Stimulated activated CD8-positive, alpha-beta memory T cell treated with anti-CD3 and anti-CD28 coated beads, Interleukin-12 subunit alpha, Interleukin-12 subunit beta, amount 100 ng/mL, for 1 hour (primary cell): ENCODE results near the gene EFNA5.
"Not testable (repeated sequence)": the region's sequence is repeated elsewhere in the genome, so short reads cannot be mapped to it uniquely, and the experiment has no call there.

ENCODE experiments used
- DNase-seq: peaks from one replicate; pipeline ENCODE4 v3.0.0-alpha.2; 2020; ENCODE audit warnings: low read depth

Gene EFNA5

GRCh38 chr5:107365320-107366109, 305.2 kb downstream of the EFNA5 start:
- no peak for DNase-seq

- no peak for DNase-seq
These were observed 306.1 kb downstream of the EFNA5 start for GRCh38 chr5:107364443-107365319.

- DNase-seq, result no peak
These were observed 307.0 kb downstream of the EFNA5 start for GRCh38 chr5:107363768-107364167.

- DNase-seq, result no peak
These were observed 308.8 kb downstream of the EFNA5 start for GRCh38 chr5:107361945-107362344.

- DNase-seq, result no peak
These were observed 310.9 kb downstream of the EFNA5 start for GRCh38 chr5:107359916-107360234.

- DNase-seq, result no peak
These were observed 311.5 kb downstream of the EFNA5 start for GRCh38 chr5:107359033-107359915.

- DNase-seq, result no peak
These were observed 313.8 kb downstream of the EFNA5 start for GRCh38 chr5:107356891-107357290.

GRCh38 chr5:107352576-107352975, 318.2 kb downstream of the EFNA5 start:
- DNase-seq, result no peak

- not testable (repeated sequence) for DNase-seq
These were observed 324.2 kb downstream of the EFNA5 start for GRCh38 chr5:107346580-107346979.

- no peak for DNase-seq
These were observed 328.4 kb downstream of the EFNA5 start for GRCh38 chr5:107342371-107342770.

DNA sequence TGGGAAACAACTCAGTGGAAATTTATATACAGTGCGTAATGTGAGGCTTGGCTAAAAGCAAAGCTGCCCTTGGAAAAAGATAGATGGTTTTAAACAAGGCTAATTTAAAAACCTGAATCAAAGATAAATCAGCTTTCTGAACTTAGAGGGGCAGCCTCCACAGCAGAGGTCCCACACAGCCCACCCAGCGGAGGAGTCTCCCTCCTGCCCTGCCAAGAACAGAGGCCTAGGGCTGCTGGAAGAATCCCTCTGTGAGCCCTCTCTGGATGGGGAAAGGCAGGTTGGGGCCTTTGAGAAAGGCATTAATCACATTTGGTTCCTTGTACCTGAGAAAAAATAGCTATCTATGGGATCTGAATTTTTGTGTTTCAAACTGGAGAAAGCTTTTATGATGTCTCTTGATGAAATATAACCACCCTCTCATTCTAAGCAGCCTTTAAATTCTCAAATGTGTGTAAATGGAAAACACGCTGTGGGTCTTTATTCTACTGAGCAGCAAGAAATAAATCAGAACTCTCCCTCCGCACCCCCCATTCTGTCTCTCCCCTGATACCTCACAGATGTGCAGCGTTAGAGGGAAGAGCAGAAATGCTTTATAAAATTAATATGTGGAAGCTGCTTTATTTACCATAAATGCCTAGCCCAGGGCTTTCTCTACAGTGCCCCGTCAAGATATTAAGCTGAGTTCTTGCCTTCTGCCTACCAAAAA, 329.2 kb downstream of the EFNA5 start:
- no peak for DNase-seq

DNA sequence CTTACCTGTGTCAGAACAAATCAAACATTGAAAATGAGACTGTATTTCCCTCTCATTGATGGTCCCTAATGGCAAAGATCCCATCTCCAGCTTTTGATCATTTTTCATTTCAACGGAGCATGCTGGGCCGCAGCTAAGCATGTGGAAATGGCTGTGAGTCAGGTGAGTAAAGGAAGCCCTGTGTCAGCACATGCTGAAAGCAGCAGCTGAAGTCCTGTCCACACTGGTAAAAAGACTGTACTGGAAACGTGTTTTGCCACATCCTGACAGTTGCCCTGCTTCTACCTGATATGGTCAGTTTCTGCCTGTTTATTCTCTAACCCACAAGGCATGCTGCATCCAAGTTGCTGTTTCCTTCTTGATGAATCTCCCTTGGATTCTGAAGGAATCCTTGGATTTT, 330.1 kb downstream of the EFNA5 start:
- DNase-seq, result no peak

- no peak for DNase-seq
These were observed 332.4 kb downstream of the EFNA5 start for GRCh38 chr5:107338335-107338734.

GRCh38 chr5:107337281-107337680, 333.5 kb downstream of the EFNA5 start:
- no peak for DNase-seq

- DNase-seq, result no peak
These were observed 338.9 kb downstream of the EFNA5 start for GRCh38 chr5:107331882-107332281.

DNA sequence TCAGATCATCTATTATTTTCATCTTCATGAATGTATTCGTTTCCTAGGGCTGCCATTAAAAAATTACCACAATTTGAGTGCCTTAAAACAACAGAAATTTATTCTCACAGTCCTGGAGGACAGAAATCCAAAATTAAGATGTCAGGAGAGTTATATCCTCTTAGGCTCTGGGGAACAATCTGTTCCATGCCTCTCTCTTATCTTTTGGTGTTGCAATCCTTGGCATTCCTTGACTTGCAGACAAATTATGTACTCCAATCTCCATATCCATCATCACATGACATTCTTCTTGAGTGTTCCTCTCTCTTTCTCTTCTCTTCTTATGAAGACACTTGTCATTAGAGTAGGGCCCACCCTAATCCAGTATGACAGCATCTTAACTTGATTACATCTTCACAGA, 339.4 kb downstream of the EFNA5 start:
- DNase-seq, result no peak

GRCh38 chr5:107330903-107331302, 339.8 kb downstream of the EFNA5 start:
- DNase-seq, result no peak

DNA sequence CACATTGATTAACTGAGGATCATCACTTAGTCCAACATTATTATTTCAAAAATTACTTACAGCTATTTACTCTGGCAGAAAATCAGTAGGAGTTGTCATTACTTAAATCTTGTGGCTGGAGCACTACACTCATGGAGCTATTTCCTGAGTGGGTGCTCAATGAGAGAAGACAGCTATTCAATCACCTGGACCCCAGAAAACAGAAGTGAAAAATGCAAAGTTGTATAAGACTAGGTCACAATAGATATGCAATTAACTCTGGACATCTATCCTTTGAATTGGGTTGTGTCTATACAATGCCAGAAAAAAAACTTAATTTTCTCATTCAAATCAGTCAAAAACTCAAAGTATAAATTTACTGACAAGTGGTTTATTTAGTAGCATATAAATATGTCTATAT, 340.9 kb downstream of the EFNA5 start:
- no peak for DNase-seq
